Renal cortical epithelial cell (primary cell): ENCODE data around the gene MIEN1. TPM values are rescaled to one million over a fixed set of nuclear protein-coding genes. Genes with fewer than 3 reads are reported as not detected.
"Not testable (repeated sequence)": the region's sequence is repeated elsewhere in the genome, so short reads cannot be mapped to it uniquely, and the experiment has no call there.

Source experiments
- DNase-seq: peaks from one replicate; pipeline ENCODE4 v3.0.0-alpha.2; 2011; ENCODE audit warnings: low read depth
- total RNA-seq: library from RNA; depleted of rRNA; stranded (reverse); fragments of >200 nt; gene quantifications from 2 replicates; pipeline ENCODE4 v1.2.3, GENCODE V29; 2014

The MIEN1 gene
- total RNA-seq, 1 donor from 2014 or later, result 17.7 TPM

- DNase-seq, result peak; percentile 47
Measured at GRCh38 chr17:39739885-39740356, 9.6 kb upstream of the MIEN1 start.

DNA sequence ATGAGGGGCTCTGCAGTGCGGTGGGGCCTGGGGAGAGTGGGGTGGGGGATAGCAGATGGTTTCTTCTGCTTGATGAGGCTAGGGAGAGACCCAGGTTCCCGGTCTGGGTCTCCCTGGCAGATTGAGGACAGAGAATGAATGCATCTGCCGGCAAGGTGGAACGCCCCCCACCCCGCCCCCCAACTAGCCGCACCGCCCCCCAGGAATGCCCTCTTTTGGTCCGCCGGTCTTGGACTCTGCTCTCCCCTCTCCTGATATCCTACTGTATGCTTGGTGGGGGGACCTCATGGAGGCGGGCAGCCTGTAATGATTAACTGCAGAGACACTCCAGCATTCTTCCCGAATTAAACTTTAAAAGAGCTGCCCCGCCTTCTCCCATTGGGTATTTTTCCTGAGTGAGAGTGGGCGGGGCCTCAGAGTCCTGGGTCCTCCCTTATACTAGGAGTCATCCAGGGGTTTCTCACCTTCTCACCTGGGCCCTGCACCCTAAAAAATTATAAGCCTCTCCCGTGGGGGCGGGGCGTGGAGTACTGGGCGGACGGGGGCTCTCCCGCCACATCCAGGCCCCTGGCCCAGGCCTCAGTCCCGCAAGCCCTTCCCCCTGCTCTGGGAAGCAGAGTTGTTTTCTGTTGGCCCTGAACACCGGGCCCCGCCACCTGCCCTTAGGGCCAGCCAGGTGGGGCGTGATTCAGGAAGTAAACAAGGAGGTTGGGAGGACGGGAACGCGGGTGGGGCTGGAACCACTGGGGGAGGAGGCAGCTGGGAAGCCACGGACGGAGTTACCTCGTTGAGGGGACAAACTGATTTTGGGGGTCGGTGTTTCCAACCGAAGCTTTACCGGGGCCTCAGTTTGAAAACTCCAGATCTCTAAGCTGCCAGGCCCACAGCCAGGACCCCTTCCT lies 8.9 kb upstream of the MIEN1 start:
- DNase-seq, result peak; percentile 88

DNA sequence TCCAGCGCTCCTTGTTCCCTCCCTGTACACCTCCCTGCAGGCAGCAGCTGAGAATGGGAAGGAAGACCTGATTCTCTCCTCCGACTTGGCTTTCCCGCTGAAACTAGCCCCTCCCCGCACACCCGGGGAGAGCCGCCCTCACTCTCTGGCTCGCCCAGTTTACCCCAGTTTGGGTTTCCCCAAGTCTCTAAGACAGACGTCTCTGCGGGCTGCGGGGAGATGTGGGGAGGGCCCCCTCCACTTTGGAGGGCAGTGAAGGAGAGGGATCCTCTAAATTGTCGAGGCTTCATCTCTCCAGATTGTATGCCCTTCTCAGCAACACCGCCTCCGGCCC lies 8.2 kb upstream of the MIEN1 start:
- DNase-seq, result peak; percentile 46

DNA sequence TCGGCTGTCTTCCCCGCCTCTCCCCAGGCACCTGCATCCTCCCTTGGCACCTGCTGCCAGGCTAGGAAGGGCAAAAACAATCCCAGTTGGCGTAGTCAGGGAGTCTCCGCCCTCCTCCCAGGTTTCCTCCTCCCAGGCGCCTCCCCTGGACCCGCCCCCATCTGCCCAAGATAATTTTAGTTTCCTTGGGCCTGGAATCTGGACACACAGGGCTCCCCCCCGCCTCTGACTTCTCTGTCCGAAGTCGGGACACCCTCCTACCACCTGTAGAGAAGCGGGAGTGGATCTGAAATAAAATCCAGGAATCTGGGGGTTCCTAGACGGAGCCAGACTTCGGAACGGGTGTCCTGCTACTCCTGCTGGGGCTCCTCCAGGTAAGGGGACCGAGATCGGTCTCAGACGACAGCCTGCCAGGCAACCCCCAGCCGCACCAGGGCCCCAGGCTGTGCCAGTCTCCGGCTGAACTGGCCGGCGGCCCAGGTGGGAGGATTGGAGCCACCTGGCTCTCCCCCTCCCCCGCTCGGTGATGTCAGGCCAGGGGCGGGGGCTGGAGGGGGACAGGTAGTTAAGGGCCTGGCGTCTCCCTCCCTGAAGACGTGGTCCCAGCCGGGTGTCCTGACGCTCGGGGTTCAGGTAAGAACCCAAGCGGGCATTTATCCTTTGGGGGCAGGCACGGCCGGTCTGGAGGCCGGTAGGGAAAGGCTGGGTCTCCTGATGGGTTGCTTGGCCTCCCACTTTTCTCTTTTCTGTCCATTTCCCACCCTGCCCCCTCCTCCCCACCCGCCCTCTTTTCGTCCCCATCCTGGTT lies 7.6 kb upstream of the MIEN1 start, which contains the start of gene GRB7:
Gene GRB7 (plus strand): TSS at position 179 of the 808 bp plus-strand sequence. CDS start 4,364 bp downstream, outside the sequence.
- peak; percentile 60 for DNase-seq

- DNase-seq, result no peak
Measured at GRCh38 chr17:39737206-39737759, 7.0 kb upstream of the MIEN1 start.

GRCh38 chr17:39736319-39737165 lies 6.2 kb upstream of the MIEN1 start:
- no peak for DNase-seq

DNA sequence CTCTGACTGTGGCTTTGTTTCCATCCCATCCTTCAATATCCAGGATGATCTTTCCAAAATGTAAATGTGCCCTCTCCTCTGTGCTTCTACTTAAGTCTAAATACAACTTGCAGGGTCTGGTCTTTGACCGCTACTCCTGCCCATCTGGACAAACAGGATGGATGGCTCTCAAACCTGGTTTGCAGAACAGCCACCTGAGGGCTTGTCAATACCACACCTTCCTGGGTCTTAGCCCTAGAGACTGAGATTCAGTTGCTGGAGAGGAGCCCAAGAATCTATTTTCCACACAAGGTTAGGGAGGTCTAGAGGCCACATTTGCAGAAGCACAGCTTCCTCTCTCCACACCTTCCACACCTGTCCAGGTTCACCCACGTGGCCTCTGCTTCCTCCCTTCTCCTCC lies 5.5 kb upstream of the MIEN1 start:
- no peak for DNase-seq

- no peak for DNase-seq
Measured at GRCh38 chr17:39732586-39732985, 2.3 kb upstream of the MIEN1 start.

DNA sequence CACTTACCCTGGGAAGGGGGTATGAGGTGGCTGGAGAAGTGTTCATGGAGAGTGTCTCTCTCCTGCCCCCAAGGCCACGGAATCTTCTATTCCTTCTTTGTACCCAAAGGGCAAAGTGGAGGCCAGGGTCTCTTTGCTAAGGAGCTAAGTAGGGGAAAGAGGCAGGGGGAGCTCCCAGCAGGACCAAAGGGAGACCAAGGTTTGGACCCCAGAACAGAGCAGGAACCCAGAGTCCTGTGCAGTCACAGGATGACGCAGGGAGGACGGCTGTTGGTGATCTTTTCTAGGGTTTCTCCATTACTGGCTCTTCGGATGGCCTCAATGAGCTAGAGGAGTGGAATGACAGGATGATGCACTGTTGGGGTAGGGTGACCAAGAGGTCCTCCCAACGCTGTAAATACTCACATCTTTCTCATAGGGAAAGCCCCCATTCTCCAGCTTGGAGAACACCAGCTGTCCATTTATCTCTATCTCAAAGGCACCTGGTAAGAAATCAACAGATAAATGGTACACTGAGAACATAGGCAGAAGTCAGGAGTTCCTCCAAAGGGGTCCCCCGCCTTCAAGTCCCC lies 966 bp downstream of the MIEN1 start:
- no peak for DNase-seq

DNA sequence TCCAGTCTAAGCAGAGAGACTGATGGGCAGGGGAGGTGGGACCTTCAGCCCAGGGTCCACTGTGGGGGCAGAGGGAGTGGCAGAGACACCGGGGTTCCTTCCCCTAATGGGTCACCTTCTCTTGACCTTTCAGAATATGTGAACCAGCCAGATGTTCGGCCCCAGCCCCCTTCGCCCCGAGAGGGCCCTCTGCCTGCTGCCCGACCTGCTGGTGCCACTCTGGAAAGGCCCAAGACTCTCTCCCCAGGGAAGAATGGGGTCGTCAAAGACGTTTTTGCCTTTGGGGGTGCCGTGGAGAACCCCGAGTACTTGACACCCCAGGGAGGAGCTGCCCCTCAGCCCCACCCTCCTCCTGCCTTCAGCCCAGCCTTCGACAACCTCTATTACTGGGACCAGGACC lies 2.8 kb downstream of the MIEN1 start:
- DNase-seq, result no peak

DNA sequence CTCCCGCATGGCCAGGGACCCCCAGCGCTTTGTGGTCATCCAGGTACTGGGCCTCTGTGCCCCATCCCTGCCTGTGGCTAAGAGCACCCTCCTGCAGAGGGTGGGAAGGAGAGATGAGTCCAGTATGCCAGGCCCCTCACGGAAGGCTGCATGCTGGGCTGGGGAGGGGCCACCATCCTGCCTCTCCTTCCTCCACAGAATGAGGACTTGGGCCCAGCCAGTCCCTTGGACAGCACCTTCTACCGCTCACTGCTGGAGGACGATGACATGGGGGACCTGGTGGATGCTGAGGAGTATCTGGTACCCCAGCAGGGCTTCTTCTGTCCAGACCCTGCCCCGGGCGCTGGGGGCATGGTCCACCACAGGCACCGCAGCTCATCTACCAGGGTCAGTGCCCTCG lies 3.7 kb downstream of the MIEN1 start:
- DNase-seq, result no peak

DNA sequence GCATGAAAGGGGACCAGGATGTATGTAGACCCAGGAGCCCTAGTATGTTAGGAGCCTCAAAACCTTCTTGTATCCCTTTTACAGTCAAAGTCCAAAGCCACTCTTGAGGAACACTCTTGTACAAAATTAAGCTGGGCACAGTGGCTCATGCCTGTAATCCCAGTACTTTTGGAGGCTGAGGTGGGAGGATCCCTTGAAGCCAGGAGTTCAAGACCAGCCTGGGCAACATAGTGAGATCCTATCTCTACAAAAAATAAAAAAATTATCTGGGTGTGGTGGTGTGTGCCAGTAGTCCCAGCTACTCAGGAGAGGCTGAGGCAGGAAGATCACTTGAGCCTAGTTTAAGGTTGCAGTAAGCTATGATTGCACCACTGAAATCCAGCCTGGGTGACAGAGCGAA lies 4.4 kb downstream of the MIEN1 start:
- DNase-seq, result not testable (repeated sequence)

DNA sequence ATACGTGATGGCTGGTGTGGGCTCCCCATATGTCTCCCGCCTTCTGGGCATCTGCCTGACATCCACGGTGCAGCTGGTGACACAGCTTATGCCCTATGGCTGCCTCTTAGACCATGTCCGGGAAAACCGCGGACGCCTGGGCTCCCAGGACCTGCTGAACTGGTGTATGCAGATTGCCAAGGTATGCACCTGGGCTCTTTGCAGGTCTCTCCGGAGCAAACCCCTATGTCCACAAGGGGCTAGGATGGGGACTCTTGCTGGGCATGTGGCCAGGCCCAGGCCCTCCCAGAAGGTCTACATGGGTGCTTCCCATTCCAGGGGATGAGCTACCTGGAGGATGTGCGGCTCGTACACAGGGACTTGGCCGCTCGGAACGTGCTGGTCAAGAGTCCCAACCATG lies 5.6 kb downstream of the MIEN1 start:
- no peak for DNase-seq

DNA sequence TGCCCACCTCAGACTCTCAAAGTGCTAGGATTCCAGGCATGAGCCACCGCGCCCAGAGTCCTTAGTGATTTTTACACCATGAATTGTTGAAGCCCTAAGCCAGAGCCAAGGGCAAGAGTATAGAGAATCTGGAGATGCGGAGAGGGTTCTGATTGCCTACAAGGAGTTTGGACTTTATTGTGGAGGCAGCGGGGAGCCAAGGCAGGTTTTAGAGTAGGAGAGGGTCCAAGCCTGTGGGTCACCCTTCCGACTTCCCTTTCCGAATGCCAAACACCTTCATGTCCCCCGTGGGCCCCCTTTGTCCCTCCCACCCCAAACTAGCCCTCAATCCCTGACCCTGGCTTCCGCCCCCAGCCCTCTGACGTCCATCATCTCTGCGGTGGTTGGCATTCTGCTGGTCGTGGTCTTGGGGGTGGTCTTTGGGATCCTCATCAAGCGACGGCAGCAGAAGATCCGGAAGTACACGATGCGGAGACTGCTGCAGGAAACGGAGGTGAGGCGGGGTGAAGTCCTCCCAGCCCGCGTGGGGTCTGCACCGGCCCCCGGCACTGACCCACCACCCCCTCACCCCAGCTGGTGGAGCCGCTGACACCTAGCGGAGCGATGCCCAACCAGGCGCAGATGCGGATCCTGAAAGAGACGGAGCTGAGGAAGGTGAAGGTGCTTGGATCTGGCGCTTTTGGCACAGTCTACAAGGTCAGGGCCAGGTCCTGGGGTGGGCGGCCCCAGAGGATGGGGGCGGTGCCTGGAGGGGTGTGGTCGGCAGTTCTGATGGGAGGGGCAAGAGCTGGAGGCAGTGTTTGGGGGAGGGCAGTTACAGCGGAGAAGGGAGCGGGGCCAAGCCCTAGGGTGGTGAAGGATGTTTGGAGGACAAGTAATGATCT lies 7.1 kb downstream of the MIEN1 start:
- DNase-seq, result no peak

- DNase-seq, result no peak
Measured at GRCh38 chr17:39722104-39722503, 8.2 kb downstream of the MIEN1 start.

- DNase-seq, result no peak
Measured at GRCh38 chr17:39719563-39720355, 10.6 kb downstream of the MIEN1 start.

DNA sequence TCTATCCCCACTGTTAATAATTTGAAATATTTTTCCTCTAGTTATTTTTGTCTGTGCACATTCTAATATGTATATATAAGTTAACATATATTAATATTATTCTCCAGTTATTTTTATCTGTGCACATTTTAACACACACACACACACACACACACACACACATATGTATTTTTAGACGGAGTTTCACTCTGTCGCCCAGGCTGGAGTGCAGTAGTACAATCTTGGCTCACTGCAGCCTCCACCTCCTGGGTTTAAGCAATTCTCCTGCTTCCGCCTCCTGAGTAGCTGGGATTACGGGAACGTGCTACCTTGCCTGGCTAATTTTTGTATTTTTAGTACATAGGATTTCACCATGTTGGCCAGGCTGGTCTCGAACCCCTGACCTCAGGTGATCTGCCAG lies 12.7 kb downstream of the MIEN1 start:
- no peak for DNase-seq

DNA sequence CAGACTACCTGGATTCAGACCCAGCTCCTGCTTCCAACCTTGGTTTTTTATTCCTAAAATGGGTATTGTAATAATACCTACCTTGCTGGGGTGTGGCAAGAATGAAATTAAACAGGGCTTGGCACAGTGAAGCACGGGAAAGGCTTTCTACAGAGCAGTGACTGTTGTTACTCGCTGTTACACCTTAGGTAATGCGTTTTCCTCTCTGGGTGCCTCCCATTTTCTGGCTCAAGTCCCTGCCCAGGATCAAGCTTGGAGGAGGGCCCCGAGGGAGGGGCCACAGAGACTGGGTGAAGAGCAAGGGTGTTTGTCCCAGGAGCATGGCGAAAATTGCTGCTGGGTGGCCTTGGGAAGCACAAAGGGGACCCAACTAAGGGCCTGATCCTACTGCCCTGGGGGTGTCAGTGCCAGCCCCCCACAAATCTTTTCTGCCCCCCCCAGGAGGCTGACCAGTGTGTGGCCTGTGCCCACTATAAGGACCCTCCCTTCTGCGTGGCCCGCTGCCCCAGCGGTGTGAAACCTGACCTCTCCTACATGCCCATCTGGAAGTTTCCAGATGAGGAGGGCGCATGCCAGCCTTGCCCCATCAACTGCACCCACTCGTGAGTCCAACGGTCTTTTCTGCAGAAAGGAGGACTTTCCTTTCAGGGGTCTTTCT lies 13.3 kb downstream of the MIEN1 start:
- DNase-seq, result no peak
